ENCODE data around the gene MMP25. TPM values are rescaled to one million over a fixed set of nuclear protein-coding genes. Genes with fewer than 3 reads are reported as not detected.

Gene MMP25
- total RNA-seq, 1 donor from 2014 or later, result 1.3 TPM

DNA sequence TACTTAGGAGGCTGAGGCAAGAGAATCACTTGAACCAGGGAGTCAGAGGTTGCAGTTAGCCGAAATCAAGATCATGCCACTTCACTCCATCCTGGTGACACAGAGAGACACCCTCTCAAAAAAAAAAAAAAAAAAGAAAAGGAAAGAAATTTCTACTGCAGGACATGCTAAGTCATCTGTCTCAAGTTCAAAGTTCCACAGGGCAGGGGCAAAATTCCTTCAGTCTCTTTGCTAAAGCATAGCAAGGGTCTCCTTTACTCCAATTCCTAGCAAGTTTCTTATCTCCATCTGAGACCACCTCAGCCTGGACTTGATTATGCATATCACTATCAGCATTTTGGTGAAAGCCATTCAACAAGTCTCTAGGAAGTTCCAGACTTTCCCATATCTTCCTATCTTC is 38.1 kb downstream of the MMP25 start:
- intact Hi-C loops (cut with DNase I), result no loop called here
- DNase-seq (no peak), ATAC-seq (ENCODE audit: poor library complexity) (no peak)

DNA sequence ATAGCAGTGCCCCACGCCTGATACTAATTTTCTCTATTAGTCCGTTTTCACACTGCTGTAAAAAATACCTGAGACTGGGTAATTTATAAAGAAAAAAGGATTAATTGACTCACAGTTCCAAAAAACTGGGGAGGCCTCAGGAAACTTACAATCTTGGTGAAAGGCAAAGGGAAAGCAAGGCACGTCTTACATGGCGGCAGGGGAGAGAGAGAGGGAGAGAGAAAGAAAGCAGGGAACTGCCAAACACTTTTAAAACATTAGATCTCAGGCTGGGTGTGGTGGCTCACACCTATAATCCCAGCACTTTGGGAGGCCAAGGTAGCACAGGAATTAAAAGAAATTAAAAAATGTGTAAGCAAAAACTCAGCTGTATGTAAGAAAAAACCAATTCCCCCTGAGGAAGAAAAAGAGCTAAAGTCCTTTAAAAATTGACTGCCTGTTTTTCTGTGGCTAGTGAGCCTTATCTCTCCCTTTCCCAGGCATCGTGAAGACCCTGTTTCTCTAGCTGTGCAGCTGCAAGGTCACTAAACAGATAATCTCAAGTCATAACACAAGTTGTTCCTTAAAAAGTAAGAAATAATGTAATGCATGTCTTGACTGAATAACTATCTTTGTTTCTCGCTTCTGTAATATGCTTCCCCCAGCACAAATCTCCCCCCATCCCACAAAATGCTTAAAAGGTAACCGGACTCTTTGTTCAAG is 38.8 kb downstream of the MMP25 start:
- no peak for ATAC-seq (ENCODE audit: poor library complexity)
- no peak for DNase-seq
- intact Hi-C loops (cut with DNase I), result no loop called here

- peak; percentile 3 for DNase-seq
- intact Hi-C loops (cut with DNase I), result no loop called here
- no peak for ATAC-seq (ENCODE audit: poor library complexity)
Observed at GRCh38 chr16:3085868-3086595, 39.7 kb downstream of the MMP25 start.

- ATAC-seq (ENCODE audit: poor library complexity) (peak; percentile 67), DNase-seq (peak; percentile 49)
- intact Hi-C loops (cut with DNase I), result no loop called here
Observed at GRCh38 chr16:3086596-3087242, 40.4 kb downstream of the MMP25 start.

GRCh38 chr16:3087243-3088235 is 41.2 kb downstream of the MMP25 start:
- intact Hi-C loops (cut with DNase I), result no loop called here
- DNase-seq (peak; percentile 65), ATAC-seq (ENCODE audit: poor library complexity) (peak; percentile 60)

DNA sequence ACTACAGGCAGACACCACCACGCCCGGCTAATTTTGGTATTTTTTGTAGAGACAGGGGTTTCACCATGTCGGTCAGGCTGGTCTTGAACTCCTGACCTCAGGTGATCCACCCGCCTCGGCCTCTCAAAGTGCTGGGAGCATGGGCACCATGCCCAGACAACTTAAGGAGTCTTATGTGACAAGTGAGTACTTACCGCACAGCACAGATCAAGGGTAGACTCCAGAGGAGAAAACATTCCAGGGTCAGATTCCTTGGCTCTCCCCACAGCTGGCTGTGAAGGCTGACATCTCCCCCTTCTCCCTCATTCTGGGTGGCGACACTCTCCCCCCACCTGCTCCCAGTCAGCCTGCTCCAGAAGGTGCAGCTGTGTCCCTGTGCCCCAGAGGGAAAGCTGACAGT is 42.1 kb downstream of the MMP25 start:
- ATAC-seq (ENCODE audit: poor library complexity) (no peak), DNase-seq (no peak)
- intact Hi-C loops (cut with DNase I), result no loop called here

- intact Hi-C loops (cut with DNase I), result no loop called here
- DNase-seq (no peak), ATAC-seq (ENCODE audit: poor library complexity) (no peak)
Observed at GRCh38 chr16:3088925-3089716, 42.8 kb downstream of the MMP25 start.

- intact Hi-C loops (cut with DNase I), result no loop called here
- no peak for DNase-seq
- no peak for ATAC-seq (ENCODE audit: poor library complexity)
Observed at GRCh38 chr16:3089717-3090592, 43.6 kb downstream of the MMP25 start.

GRCh38 chr16:3091551-3091950 is 45.2 kb downstream of the MMP25 start:
- DNase-seq, result no peak
- intact Hi-C loops (cut with DNase I), result no loop called here
- no peak for ATAC-seq (ENCODE audit: poor library complexity)

GRCh38 chr16:3092501-3092941 is 46.2 kb downstream of the MMP25 start:
- intact Hi-C loops (cut with DNase I), result no loop called here
- no peak for ATAC-seq (ENCODE audit: poor library complexity)
- no peak for DNase-seq

DNA sequence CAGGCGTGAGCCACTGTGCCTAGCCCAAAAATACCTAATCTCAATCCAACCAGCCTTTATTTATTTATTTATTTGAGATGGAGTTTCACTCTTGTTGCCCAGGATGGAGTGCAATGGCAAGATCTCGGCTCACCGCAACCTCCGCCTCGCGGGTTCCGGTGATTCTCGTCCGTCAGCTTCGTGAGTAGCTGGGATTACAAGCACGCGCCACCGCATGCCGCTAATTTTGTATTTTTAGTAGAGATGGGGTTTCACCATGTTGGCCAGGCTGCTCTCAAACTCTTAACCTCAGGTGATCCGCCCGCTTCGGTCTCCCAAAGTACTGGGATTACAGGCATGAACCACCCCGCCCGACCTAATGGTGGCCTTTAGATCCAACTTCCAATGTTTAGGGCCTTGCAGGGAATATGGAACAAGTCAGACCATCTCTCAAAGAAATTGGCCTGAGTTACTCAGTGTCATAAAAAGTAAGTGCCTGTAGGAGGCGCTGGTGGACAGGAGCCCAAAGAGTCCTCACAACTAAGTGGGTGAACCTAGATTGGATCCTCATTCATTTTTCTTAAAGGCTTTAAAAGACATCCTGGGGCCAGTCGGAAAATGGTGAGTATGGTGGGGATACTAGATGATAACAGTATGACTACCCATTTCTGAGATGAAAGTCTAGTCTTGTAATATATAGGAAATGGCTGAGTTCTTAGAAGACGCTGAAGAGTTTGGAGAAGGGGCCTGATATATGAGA is 48.1 kb downstream of the MMP25 start:
- intact Hi-C loops (cut with DNase I), result no loop called here
- no peak for DNase-seq
- peak; percentile 43 for ATAC-seq (ENCODE audit: poor library complexity)

- intact Hi-C loops (cut with DNase I), result no loop called here
- peak; percentile 47 for ATAC-seq (ENCODE audit: poor library complexity)
Observed at GRCh38 chr16:3095869-3096268, 49.5 kb downstream of the MMP25 start.

DNA sequence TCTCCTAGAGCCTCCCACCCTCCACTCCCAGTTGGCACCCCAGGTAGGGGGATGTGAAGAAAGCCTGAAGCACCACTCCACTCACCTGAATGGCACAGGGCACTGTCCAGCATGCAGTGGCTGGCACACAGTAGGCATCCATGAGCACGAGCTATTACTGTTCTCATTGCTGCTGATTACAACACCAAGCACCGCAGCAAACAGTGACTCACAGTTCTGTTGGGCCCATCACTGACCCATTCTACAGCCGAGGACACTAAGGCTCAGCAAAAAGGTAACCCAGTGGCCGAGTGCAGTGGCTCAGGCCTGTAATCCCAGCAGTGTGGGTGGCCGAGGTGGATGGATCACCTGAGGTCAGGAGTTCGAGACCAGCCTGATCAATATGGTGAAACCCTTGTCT is 50.0 kb downstream of the MMP25 start:
- ATAC-seq (ENCODE audit: poor library complexity) (no peak), DNase-seq (no peak)
- intact Hi-C loops (cut with DNase I), result no loop called here

More at GRCh38 chr16:3095869-3096268, 49.5 kb downstream of the MMP25 start:
- DNase-seq, result no peak

- ATAC-seq (ENCODE audit: poor library complexity), result no peak
- intact Hi-C loops (cut with DNase I), result no loop called here
- DNase-seq, result no peak
Observed at GRCh38 chr16:3097266-3097665, 50.9 kb downstream of the MMP25 start.

- no peak for ATAC-seq (ENCODE audit: poor library complexity)
- no peak for DNase-seq
- intact Hi-C loops (cut with DNase I), result no loop called here
Observed at GRCh38 chr16:3098459-3099394, 52.4 kb downstream of the MMP25 start, which contains the start of gene ZSCAN10. Gene ZSCAN10, minus strand, starts transcription at chr16:3099294. Its CDS starts 6,357 bp downstream, at chr16:3092937.

Data from Right ventricle myocardium superior (tissue), 1 donor.